Measurements from ENCODE around the gene KLHL29. TPM values are rescaled to one million over a fixed set of nuclear protein-coding genes. Genes with fewer than 3 reads are reported as not detected.

The KLHL29 gene
- total RNA-seq, 2 experiments from 2014 or later, result 0.88 to 0.99 TPM

DNA sequence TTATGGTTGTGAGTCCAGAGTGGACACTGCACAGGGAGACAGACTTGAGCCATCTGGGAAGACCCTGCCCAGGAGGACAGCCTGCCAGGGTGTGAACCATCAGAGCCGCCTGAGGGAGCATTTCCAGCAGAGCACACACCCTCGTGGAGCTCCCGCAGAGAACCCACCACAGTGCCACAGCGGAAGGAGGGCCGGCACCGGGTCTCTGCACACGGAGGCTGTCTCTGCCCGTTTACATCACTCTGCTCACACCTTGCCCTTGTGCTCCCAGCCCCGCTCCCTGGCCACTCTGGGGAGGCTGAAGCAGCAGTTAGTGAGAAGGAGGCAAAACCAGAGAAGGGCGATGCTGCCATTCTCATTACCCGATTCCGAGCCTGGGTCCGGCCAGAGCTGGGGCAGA lies 161.9 kb downstream of the KLHL29 start:
- CTCF ChIA-PET, result no interaction called here
- no peaks in the 10 kb centered on the region for H3K9me3 Mint-ChIP-seq
- H3K27me3 Mint-ChIP-seq, result no peaks in the 10 kb centered on the region
- no peaks in the 10 kb centered on the region for H3K4me1 Mint-ChIP-seq (ENCODE audit: low read depth)
- POLR2A ChIA-PET, result no interaction called here
- intact Hi-C loops (cut with micrococcal nuclease), result no loop called here
- H3K4me3 Mint-ChIP-seq, result no peak overlapping the region
- H3K27ac Mint-ChIP-seq, result no peak overlapping the region
- no peaks in the 10 kb centered on the region for H3K36me3 Mint-ChIP-seq
- no peak for DNase-seq

GRCh38 chr2:23547725-23548124 lies 162.7 kb downstream of the KLHL29 start:
- DNase-seq, result no peak
- ChIA-PET POLR2A (no interaction called here), CTCF (no interaction called here)
- intact Hi-C loops (cut with micrococcal nuclease), result no loop called here
- Mint-ChIP-seq H3K36me3 (no peaks in the 10 kb centered on the region), H3K4me1 (ENCODE audit: low read depth) (no peaks in the 10 kb centered on the region), H3K9me3 (no peaks in the 10 kb centered on the region), H3K27ac (no peak overlapping the region), H3K4me3 (no peak overlapping the region), H3K27me3 (no peaks in the 10 kb centered on the region)

GRCh38 chr2:23548143-23548769 lies 163.3 kb downstream of the KLHL29 start:
- Mint-ChIP-seq H3K36me3 (no peaks in the 10 kb centered on the region), H3K4me3 (no peak overlapping the region), H3K9me3 (no peaks in the 10 kb centered on the region), H3K27me3 (no peaks in the 10 kb centered on the region), H3K27ac (no peak overlapping the region), H3K4me1 (ENCODE audit: low read depth) (no peaks in the 10 kb centered on the region)
- POLR2A ChIA-PET, result no interaction called here
- intact Hi-C loops (cut with micrococcal nuclease), result no loop called here
- CTCF ChIA-PET, result no interaction called here
- no peak for DNase-seq

DNA sequence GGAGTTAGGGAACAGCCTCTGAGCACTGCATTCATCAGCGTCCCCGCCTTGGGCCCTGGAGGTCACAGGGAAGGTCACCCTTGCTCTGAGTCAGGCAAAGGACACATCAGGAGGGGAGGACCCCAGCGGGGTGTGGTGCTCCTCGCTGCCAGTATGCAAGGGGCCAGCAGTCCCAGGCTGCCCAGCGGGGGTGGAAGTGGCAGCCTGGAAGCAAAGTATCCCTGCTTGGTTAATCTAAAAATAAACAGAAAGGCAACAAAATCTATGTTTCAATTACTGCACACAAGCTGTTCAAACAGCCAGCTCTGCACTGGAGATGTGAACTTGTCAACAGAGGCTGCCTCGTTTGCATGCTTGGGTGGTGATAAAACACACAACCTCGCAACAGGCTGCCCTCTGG lies 164.1 kb downstream of the KLHL29 start:
- H3K9me3 Mint-ChIP-seq, result no peaks in the 10 kb centered on the region
- no peaks in the 10 kb centered on the region for H3K27me3 Mint-ChIP-seq
- DNase-seq, result no peak
- no peaks in the 10 kb centered on the region for H3K4me1 Mint-ChIP-seq (ENCODE audit: low read depth)
- H3K4me3 Mint-ChIP-seq, result no peak overlapping the region
- intact Hi-C loops (cut with micrococcal nuclease), result no loop called here
- ChIA-PET CTCF (no interaction called here), POLR2A (no interaction called here)
- H3K27ac Mint-ChIP-seq, result no peak overlapping the region
- H3K36me3 Mint-ChIP-seq, result no peaks in the 10 kb centered on the region

DNA sequence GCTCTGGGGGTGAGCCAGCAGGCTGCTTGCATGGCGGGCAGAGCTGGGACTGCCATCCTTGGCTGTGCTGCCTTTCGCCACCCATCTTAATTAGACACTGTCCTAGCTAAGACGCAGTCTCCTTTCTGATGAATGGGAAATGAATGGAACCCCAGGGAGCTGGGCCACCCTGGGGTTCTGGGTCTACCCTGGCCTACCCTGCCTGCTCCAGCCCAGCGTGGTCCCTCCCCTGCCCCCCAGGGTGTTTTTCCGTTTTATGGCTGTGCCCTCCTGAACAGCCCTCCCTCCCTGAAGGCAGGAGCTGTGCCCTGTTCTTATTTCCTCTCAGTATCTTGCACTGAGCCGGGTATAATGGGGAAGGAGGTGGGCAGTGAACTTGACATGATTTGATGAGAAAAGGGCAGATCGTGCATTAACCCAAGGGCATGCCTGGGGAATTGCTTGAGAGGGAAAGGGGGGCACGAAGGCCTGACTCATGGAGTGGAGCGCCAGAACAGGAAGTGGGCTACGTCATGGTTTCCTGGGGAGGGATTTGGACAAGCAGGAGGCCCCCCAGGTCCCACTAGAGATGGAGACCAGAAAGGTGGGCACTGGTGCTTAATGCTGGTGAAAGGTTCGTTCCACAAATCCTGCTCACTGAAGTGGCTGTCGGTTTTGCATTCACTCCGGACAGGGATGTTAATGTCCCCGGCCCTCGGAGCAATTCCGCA lies 165.0 kb downstream of the KLHL29 start:
- no peaks in the 10 kb centered on the region for H3K9me3 Mint-ChIP-seq
- no peaks in the 10 kb centered on the region for H3K4me1 Mint-ChIP-seq (ENCODE audit: low read depth)
- CTCF ChIA-PET, result no interaction called here
- intact Hi-C loops (cut with micrococcal nuclease), result no loop called here
- DNase-seq, result no peak
- no peaks in the 10 kb centered on the region for H3K36me3 Mint-ChIP-seq
- no peak overlapping the region for H3K27ac Mint-ChIP-seq
- no peak overlapping the region for H3K4me3 Mint-ChIP-seq
- H3K27me3 Mint-ChIP-seq, result no peaks in the 10 kb centered on the region
- POLR2A ChIA-PET, result no interaction called here

GRCh38 chr2:23550553-23550952 lies 165.6 kb downstream of the KLHL29 start:
- H3K4me1 Mint-ChIP-seq (ENCODE audit: low read depth), result no peaks in the 10 kb centered on the region

GRCh38 chr2:23551875-23552274 lies 166.9 kb downstream of the KLHL29 start:
- ChIA-PET CTCF (no interaction called here), POLR2A (no interaction called here)
- intact Hi-C loops (cut with micrococcal nuclease), result no loop called here
- no peaks in the 10 kb centered on the region for H3K4me1 Mint-ChIP-seq (ENCODE audit: low read depth)
- H3K27me3 Mint-ChIP-seq, result no peaks in the 10 kb centered on the region
- DNase-seq, result no peak
- H3K9me3 Mint-ChIP-seq, result no peaks in the 10 kb centered on the region
- H3K36me3 Mint-ChIP-seq, result no peaks in the 10 kb centered on the region
- H3K27ac Mint-ChIP-seq, result no peak overlapping the region
- H3K4me3 Mint-ChIP-seq, result no peak overlapping the region

More at GRCh38 chr2:23550553-23550952, 165.6 kb downstream of the KLHL29 start:
- POLR2A ChIA-PET, result no interaction called here
- CTCF ChIA-PET, result interaction anchor here (0.7 kb wide), 1 partner anchor 10 kb away, joined by 3 read pairs; no protein-coding TSS in a partner anchor
- Mint-ChIP-seq H3K36me3 (no peaks in the 10 kb centered on the region), H3K9me3 (no peaks in the 10 kb centered on the region), H3K27me3 (no peaks in the 10 kb centered on the region), H3K27ac (no peak overlapping the region), H3K4me3 (no peak overlapping the region)
- intact Hi-C loops (cut with micrococcal nuclease), result no loop called here
- DNase-seq, result no peak

- no peak overlapping the region for H3K4me3 Mint-ChIP-seq
- intact Hi-C loops (cut with micrococcal nuclease), result no loop called here
- H3K4me1 Mint-ChIP-seq (ENCODE audit: low read depth), result no peaks in the 10 kb centered on the region
- DNase-seq, result no peak
- H3K27me3 Mint-ChIP-seq, result no peaks in the 10 kb centered on the region
- no peaks in the 10 kb centered on the region for H3K36me3 Mint-ChIP-seq
- no peak overlapping the region for H3K27ac Mint-ChIP-seq
- no peaks in the 10 kb centered on the region for H3K9me3 Mint-ChIP-seq
- ChIA-PET POLR2A (no interaction called here), CTCF (no interaction called here)
Measured at GRCh38 chr2:23553561-23553960, 168.6 kb downstream of the KLHL29 start.

- Mint-ChIP-seq H3K4me3 (no peak overlapping the region), H3K36me3 (no peaks in the 10 kb centered on the region), H3K27me3 (no peaks in the 10 kb centered on the region), H3K4me1 (ENCODE audit: low read depth) (no peaks in the 10 kb centered on the region), H3K27ac (no peak overlapping the region), H3K9me3 (no peaks in the 10 kb centered on the region)
- intact Hi-C loops (cut with micrococcal nuclease), result no loop called here
- POLR2A ChIA-PET, result no interaction called here
- DNase-seq, result no peak
- CTCF ChIA-PET, result no interaction called here
Measured at GRCh38 chr2:23554054-23554697, 169.2 kb downstream of the KLHL29 start.

DNA sequence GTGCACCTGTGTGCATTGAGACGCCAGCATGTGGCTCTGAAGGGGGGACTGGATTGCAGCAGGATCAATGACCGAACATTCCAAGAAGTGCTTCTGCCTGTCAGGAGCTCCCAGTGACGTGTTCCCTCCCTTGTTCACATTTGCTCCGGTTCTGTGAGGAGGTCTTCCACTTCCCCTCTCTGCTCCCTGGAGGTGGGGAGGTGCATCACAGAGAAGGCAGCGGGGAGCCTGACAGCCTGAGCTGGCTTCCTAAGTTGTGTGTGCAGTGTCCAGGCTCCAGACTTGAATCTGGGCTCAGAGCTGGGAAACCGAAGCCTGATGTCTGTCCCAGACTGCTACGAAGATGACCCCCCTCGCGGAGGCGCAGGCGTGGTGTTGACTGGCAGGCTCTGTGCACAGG lies 171.0 kb downstream of the KLHL29 start:
- no peaks in the 10 kb centered on the region for H3K36me3 Mint-ChIP-seq
- CTCF ChIA-PET, result no interaction called here
- POLR2A ChIA-PET, result no interaction called here
- H3K9me3 Mint-ChIP-seq, result no peaks in the 10 kb centered on the region
- H3K4me1 Mint-ChIP-seq (ENCODE audit: low read depth), result no peaks in the 10 kb centered on the region
- no peaks in the 10 kb centered on the region for H3K27me3 Mint-ChIP-seq
- DNase-seq, result no peak
- no peak overlapping the region for H3K27ac Mint-ChIP-seq
- intact Hi-C loops (cut with micrococcal nuclease), result no loop called here
- no peak overlapping the region for H3K4me3 Mint-ChIP-seq

GRCh38 chr2:23556929-23557328 lies 171.9 kb downstream of the KLHL29 start:
- H3K4me1 Mint-ChIP-seq (ENCODE audit: low read depth), result no peaks in the 10 kb centered on the region
- no peak overlapping the region for H3K27ac Mint-ChIP-seq
- H3K4me3 Mint-ChIP-seq, result no peak overlapping the region
- DNase-seq, result no peak
- no peaks in the 10 kb centered on the region for H3K27me3 Mint-ChIP-seq
- no peaks in the 10 kb centered on the region for H3K9me3 Mint-ChIP-seq
- ChIA-PET POLR2A (no interaction called here), CTCF (no interaction called here)
- intact Hi-C loops (cut with micrococcal nuclease), result no loop called here
- no peaks in the 10 kb centered on the region for H3K36me3 Mint-ChIP-seq

- H3K4me1 Mint-ChIP-seq (ENCODE audit: low read depth), result no peaks in the 10 kb centered on the region
- ChIA-PET POLR2A (no interaction called here), CTCF (no interaction called here)
- no peaks in the 10 kb centered on the region for H3K9me3 Mint-ChIP-seq
- intact Hi-C loops (cut with micrococcal nuclease), result no loop called here
- no peak for DNase-seq
- no peak overlapping the region for H3K27ac Mint-ChIP-seq
- H3K27me3 Mint-ChIP-seq, result no peaks in the 10 kb centered on the region
- H3K4me3 Mint-ChIP-seq, result no peak overlapping the region
- no peaks in the 10 kb centered on the region for H3K36me3 Mint-ChIP-seq
Measured at GRCh38 chr2:23557455-23557854, 172.5 kb downstream of the KLHL29 start.

All from activated CD4-positive, alpha-beta memory T cell treated with anti-CD3 and anti-CD28 coated beads for 36 hours (primary cell).